D721Med (cell line): ENCODE data around the gene BNC2.

Experiments used
- DNase-seq: peaks from one replicate; pipeline ENCODE4 v3.0.0; 2011; ENCODE audit warnings: low spot score; ENCODE audit not compliant: insufficient read length
- FAIRE-seq: peaks from 2 replicates; lab custom pipeline; 2011; peaks lifted over from hg19 to GRCh38; lab: Jason Lieb, UNC
- CTCF ChIP-seq: IDR thresholded peaks from 2 replicates; pipeline ENCODE4 v1.5.1; 2012; ENCODE audit warnings: mild to moderate bottlenecking, control low read depth; ENCODE audit not compliant: insufficient read depth; ENCODE audit errors: missing control alignments

Gene BNC2

GRCh38 chr9:16512281-16512680 lies 358.2 kb downstream of the BNC2 start:
- FAIRE-seq (no peak), DNase-seq (no peak)
- TF ChIP-seq CTCF: no peak

- FAIRE-seq: no peak
- TF ChIP-seq CTCF: no peak
- no peak for DNase-seq
Measured at GRCh38 chr9:16510482-16510881, 360.0 kb downstream of the BNC2 start.

- FAIRE-seq (no peak), DNase-seq (no peak)
- TF ChIP-seq CTCF: no peak
Measured at GRCh38 chr9:16509997-16510396, 360.5 kb downstream of the BNC2 start.

- TF ChIP-seq CTCF: no peak
- no peak for FAIRE-seq
- DNase-seq: no peak
Measured at GRCh38 chr9:16505199-16505598, 365.3 kb downstream of the BNC2 start.

- FAIRE-seq (no peak), DNase-seq (no peak)
- no peak for TF ChIP-seq CTCF
Measured at GRCh38 chr9:16501726-16502125, 368.7 kb downstream of the BNC2 start.

GRCh38 chr9:16501141-16501540 lies 369.3 kb downstream of the BNC2 start:
- no peak for FAIRE-seq
- DNase-seq: no peak
- no peak for TF ChIP-seq CTCF

GRCh38 chr9:16500386-16500785 lies 370.1 kb downstream of the BNC2 start:
- DNase-seq (no peak), FAIRE-seq (no peak)
- TF ChIP-seq CTCF: no peak
